Right kidney (tissue), 1 donor: ENCODE data around the gene HSD17B2.
"Not testable (repeated sequence)": the region's sequence is repeated elsewhere in the genome, so short reads cannot be mapped to it uniquely, and the experiment has no call there.

ENCODE experiments used
- DNase-seq: peaks from one replicate; pipeline ENCODE4 v3.0.0-alpha.2; 2016

Gene HSD17B2

DNA sequence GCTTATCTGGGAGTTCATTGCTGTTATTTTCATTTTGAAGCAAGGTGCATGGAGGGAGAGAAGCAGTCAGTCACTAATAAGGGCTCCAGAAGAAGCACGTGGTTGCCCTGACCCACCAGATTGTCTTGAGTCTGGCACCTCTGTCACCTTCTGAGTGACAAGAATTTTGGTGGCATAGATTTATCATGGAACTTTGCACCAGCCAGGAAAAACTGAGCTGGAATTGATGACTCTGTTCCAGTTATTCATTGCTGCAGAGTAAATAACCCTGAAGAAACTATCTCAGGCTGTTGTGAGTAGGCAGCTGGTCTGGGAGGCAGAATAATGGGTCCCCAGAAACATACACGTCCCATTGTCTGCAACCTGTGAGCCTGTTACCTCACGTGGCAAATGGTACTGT is 44.8 kb downstream of the HSD17B2 start:
- no peak for DNase-seq

DNA sequence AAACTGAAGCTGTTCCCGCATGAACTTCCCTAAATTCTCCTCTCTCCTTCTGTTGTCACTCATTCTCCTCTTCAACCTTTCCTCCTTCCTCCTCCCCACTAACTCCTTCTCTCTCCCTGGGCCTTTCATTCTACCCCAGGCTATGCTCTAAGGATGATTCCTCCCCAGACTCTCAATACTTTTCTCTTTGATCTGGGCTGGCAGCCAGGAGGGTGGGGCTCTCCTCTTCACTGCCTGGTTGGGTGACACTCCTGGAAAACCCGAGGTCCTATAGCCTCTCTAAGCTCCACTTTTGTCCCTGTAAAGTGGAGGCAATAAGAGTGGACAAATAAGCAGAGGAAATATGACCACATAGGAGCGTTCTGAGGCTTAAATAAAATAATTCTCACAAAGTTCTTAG is 46.2 kb downstream of the HSD17B2 start:
- DNase-seq, result no peak

DNA sequence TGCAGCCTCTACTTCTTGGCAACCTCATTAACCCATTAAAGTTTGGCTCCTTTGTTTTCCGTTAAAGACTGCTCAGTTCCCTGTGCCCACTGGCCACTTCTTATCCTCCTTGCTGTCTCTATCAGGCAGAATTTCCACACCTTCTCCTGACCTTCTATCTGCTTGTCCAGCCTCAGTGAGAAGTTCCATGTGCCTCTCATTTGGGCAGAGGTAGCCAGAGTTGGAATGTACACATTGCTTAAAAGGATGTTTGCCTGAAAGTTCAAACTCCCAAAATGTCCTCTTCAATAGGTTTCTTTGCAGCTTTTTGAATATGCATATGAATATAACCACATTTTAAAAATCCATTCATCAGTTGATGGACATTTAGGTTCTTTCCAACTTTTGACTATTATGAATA is 47.0 kb downstream of the HSD17B2 start:
- no peak for DNase-seq

DNA sequence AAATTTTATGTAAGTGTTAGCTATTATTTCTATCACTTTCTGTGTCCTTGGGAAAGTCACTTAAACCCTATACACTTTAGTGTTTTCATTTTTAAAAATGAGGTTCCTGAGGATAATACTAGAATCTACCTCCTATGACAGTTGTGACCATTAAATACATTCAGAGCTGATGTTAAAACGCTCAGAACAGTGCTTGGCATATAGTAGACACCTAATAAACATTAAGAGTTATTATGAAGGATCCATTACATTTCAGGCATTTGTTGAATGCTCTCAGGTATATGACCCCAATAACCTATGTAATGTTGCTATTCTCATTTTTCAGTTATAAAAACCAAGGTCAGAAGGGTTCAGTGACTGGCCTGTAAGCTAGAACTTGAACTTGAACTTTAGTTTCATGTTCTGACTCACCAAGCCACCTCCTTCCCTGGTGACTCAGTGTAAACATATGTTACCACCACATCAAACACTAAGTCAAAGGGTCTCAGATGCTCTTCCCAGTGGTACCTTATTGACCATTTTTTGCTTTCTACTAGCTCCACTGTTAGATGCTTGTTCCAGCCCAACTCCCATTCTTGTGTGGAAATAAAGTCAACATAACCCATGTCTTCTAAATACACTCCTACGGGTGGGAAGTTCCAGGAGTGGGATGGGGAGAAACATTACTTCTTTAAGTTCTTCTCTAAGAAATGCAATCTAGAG is 47.6 kb downstream of the HSD17B2 start:
- DNase-seq, result no peak

DNA sequence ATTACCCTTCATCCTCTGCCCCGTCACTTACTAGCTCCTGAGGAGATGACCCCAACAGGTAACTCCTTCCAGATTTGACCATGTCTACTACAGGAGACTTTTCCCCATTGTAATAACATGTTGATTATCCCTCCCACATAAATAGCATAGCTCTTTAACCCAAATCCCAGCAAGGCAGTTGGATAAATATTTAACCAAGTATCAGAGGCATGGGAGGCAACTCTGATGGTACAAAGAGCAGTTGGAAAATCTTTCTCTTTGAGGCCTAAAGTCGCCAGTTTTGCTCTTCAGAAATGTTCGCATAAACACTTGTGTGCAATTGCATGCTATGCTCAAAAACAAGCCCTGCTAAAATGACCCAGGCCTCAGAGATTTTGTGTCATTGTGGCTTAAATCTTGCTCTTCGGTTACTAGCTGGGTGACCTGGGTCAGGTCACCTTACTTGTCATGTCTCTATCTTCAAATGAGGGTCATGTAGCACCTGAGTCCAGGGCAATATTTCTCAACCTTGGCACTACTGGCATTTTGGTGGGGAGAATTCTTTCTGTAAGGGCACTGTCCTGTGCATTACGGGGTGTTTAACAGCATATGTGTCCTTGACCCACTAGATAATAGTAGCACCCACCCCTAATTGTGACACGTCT is 48.8 kb downstream of the HSD17B2 start:
- no peak for DNase-seq

DNA sequence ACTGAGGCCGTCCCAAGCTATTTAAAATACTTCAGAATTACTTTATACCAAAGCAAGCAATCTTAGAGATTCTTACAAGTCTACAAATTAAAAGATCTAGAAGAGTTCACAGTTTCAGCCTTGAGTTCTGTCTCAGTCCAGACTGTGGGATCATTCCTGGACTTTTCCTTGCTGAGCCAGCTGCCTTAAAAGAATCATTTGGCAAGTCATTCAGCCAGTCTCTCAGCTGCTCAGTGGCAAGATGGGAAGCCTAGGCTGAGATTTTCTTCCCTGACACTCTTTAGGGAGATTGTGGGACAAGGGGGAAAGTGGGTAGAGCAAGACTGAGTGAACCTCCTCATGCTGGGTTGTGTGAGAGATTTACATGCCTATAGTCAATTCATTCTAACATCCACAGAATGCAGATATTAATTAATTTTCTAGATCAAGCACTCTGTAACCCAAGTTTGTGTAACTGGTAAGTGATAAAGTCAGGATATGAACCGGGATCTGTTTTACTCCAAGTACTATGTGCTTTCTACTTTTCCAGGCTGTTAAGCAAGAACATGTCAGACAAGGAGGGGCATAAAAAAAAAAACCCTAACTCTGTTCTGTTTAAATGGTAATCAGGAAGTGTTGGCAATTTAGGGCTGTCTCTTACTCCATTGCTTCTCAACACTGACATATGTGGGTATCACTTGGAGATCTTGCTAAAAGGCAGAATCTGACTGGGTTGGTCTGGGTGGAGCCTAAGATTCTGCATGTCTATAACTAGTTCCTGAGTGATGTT is 50.1 kb downstream of the HSD17B2 start:
- no peak for DNase-seq

DNA sequence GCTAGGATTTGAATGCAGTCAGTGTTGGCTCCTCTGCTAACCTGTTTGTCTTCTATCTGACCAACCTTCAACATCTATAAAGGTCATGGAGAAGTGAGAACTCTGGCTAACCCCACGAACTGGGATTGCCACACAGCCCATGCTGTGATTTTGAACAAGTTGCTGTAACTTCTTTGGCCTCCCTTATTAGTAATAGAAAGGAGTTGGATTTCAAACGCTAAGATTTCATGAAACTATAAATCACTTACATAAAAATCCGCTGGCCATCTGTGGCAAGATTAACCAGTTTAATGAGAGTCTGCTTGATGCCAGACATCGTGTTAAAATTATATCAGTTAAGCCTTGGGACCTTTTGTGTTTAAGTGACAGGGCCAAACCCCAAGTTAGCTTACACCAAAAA is 53.4 kb downstream of the HSD17B2 start:
- DNase-seq, result no peak

DNA sequence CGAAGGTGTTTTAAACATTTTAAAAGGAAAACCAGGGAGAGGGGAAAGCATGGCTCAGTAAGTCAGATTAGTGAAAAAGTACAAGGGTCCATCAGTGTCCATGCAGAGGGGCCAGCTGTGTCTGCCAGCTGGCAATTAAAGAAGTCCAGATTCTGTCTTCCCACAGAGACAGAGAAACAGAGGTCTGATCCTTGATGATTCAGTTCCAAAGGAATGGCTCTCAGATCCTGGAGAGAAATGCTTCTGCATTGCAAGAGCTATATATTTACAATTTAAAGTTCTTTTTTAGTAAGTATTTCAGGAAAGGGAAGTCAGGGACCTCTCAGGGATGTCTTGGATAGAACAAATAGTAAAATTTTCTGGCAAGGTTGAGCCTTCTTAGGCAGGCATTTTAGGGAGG is 56.2 kb downstream of the HSD17B2 start:
- no peak for DNase-seq

DNA sequence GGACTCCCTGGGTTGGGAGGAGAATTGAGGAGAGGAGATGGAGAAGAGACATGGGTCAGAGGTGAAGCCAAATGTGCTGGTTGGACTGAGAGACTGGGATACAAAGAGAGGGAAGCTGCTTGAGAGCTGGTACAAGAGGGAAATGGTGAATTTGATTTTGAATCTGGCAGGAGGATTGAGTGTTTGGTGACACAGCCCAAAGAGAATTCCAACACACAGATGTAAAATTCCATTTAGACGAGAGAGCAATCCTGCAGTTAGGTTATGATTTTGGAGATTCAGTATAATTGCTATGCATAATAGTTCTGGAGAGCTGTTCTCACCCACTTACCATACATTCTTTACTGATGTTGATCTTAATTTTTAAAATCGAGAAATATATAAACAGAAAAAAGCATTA is 57.7 kb downstream of the HSD17B2 start:
- no peak for DNase-seq

DNA sequence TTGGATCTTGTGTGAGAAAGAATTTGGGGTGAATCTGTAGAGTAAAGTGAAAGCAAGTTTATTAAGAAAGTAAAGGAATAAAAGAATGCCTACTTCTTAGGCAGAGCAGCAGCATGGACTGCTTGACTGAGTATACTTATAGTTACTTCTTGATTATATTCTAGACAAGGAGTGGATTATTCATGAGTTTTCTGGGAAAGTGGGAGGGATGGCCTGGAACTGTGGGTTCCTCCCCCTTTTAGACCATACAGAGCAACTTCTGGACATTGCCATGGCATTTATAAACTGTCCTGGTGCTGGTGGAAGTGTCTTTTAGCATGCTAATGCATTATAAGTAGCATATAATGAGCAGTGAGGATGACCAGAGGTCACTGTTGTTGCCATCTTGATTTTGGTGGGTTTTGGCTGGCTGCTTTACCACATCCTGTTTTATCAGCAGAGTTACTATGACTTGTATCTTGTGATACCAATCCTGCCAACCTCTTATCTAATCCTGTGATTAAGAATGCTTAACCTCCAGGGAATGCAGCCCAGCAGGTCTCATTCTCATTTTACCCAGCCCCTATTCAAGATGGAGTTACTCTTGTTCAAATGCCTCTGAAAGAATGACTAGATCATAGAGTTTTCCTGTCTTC is 58.7 kb downstream of the HSD17B2 start:
- no peak for DNase-seq

DNA sequence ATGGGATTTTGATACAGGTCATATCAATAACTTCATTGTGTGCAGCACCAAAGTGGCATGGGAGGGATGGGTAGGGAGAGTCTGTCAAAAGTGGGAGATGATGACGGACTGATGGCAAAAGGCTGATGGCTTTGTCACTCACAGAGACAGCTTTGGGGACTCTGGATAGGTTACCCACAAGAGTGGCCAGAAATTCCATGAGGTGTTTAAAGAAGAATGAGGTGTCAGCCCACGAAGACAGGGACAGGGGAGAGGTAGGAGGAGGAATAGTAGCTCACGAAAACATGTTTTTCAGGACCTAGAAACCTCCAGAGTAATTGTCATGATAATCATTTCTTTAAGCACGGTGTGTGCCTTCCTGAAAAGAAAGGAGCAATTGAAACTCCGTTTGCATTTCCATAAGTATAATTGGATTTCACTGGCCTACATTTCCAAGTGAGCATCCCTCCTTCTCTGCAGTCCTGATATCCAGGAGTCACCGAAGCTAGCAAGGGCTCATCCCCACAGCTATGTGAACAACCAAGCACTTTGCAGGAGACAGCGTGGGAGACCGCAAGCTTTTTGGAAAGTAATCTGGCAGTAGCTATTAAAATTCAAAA is 60.0 kb downstream of the HSD17B2 start:
- DNase-seq, result no peak

DNA sequence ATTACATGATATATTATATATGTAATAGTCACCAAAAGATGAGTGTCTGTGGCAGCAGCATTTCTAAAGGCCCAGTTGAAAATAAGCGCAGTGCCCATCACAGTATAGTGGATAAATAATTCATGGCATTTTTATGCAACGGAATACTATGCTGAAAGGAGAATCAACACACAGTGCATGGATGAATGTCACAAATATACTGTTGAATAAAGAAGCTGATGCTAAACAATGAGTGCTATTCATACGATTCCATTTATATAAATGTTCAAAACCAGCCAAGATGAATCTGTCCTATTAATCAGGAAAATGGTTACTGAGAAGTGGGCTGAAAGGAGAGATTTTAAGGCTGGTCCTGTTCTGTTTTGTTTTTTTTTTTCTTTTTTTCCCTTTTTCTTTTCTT is 61.6 kb downstream of the HSD17B2 start:
- DNase-seq, result no peak

DNA sequence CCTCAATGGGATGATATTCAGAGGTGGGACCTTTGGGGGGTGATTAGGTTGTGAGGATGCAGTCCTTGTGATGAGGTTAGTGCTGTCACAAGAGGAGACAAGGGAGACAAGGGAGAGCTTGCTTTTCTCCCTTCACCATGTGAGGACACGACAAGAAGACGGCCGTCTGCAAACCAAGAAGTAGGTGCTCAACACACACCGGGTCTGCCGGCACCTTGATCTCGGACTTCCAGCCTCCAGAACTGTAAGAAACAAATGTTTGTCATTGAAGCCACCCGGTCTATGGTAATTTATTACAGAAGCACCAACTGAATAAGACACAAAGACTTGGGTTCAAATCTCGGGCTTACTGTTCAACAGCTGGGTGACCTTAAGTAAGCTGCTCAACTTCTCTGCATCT is 70.1 kb downstream of the HSD17B2 start:
- no peak for DNase-seq

DNA sequence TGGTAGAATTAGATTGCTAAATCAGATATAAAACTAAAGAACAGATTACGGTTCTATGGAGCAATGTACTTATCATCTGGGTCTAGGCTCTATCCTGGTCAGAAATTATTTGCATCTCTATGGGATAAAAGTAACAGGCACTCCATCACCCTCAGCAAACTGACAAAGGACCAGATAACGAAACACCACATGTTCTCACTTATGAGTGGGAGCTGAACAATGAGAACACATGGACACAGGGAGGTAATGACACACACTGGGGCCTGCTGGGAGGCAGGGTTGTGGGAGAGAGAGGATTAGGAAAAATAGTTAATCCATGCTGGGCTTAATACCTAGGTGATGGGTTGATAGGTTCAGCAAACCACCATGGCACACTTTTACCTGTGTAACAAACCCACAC is 73.0 kb downstream of the HSD17B2 start:
- no peak for DNase-seq

DNA sequence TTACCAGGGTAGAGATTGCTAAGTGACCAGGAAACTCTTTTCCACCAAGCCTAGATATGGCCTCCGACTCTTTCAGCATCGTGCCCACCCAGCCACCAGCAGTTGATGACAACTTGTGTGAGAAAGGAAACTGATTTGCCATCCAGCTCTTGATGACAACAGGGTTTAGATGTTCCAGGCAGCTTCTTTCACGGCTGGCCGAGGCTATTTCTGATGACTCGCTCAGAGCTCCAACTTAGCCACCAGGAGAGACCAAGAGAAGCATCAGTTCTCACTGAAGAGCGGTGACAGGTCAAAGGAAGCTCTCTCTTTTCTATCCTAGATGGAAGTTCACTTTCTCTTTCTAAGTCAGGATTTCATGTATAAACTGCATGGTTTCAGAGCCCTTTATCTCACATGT is 73.7 kb downstream of the HSD17B2 start:
- no peak for DNase-seq

DNA sequence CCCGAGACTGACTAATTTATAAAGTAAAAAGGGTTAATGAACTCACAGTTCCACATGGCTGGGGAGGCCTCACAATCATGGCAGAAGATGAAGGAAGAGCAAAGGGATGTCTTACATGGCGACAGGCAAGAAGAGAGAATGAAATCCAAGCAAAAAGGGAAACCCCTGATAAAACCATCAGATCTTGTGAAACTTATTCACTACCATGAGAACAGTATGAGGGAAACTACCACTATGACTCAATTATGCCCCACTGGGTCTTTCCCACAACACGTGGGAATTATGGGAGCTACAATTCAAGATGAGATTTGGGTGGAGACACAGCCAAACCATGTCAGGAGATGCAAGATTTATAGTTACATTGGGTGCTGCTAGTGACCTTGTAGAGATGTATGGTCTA is 74.2 kb downstream of the HSD17B2 start:
- DNase-seq, result not testable (repeated sequence)

DNA sequence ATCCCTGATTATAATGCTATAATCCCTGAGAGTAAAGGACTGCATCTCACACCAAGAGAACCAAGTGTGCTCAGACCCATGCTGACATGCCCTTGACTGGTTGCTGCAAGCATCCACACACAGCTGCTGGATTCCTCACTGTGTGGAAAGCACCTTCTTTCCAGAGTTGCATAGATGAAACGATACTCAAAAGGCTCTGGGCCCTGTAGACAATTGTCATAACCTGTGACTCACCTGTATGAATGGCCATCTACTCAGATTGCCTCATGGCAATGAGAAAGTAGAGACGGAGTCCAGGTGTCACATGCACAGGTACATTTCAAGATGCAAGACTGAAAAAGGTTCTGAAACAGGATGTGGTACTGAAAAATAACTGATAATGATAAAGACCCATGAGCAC is 76.9 kb downstream of the HSD17B2 start:
- no peak for DNase-seq

DNA sequence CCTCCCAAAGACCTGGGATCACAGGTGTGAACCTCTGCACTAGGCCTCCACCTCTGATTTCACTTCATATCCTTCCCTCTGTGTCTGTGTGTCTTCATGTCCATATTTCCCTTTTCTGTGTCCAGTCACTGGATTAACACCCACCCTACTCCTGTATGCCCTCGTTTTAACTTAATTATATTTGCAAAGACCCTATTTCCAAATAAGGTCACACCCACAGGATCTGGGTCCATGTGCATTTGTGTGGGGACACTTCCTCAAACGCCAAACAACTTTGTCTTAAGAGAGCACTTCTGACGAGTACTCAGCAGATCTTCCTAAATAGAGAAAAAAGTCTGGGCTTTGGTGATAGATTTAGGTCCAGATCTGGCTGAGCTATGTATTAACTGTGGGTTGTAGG is 78.7 kb downstream of the HSD17B2 start:
- DNase-seq, result no peak

DNA sequence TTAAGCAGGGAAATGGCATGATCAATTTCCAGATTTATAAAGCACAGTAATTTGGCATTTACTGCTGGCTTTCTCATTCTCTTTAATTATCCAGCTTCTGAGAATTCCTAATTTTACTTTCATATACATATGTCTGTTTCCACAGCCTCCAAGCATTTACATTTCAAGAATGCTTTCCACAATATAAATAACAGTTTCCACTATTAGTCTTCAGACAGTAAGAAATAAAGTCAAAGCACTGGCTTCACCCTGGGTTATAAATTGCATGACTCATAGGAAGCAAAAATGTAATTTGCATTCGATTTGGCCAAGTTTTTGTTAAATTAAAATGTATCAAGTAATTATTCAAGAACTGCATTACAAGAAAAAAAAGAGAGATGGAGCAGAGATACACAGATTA is 81.5 kb downstream of the HSD17B2 start:
- no peak for DNase-seq

DNA sequence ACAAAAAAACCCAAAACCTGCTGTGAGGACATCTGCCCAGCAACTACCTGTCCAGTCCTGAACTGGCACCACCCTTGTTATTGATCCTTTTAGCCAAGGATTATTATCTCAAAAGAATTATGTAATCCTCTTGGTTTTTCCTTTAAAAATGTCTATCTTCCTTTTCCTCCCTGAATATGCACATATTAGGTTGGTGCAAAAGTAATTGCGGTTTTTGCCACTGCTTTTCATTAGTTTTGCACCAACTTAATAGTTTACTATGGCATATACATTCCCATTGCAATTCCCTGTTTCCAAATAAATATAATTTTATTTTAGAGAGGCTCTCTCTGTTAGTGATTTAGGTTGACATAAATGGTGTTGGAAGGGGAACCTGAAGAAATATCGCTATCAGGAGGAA is 83.7 kb downstream of the HSD17B2 start:
- DNase-seq, result no peak

DNA sequence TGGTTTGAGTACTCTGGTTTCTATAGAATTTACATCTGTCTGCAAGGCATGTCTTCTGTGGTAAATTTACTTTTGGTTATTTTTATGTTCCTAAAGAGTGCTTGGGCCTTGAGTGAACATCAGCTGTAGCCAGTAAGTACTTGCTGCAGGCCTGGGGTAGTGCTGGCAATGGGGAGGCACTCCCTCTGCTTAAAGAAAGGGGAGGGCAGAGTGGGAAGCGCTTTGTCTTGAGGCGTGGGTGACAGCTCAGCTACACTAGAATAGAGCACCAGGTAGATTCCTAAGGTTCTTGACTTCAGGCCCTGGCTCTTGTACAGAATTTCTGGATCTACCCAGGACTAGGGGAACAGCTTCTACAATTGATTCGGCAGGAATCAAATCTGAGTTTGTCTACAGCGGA is 84.4 kb downstream of the HSD17B2 start:
- DNase-seq, result no peak

DNA sequence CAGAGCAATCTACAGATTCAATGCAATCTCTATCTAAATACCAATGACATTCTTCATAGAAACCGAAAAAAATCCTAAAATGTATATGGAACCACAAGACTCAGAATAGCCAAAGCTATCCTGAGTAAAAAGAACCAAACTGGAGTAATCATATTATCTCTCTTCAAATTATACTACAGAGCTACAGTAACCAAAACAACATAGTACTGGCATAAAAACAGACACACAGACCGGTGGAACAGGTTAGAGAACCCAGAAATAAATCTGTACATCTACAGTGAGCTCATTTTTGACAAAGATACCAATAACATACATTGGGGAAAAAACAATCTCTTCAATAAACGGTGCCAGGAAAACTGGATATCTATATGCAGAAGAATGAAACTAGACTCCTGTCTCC is 89.6 kb downstream of the HSD17B2 start:
- DNase-seq, result no peak

DNA sequence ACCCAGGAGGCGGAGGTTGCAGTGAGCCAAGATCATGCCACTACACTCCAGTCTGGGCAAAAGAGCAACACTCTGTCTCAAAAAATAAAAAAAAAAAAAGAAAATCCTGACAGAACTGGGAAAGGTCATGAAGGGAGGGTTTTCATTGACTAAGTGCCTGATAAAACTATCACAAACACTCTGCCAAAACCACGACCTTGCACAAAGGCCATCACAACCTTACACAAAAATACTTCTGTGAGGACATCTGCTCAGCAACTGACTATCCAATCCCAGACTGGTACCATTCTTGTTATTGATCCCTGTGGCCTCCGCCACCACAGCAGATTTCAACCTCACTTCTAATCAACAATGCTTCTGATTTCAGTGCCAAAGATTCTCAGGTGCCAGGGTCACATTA is 94.8 kb downstream of the HSD17B2 start:
- DNase-seq, result no peak
